GM12878 (cell line): ENCODE data around the gene NPW.

ENCODE experiments used
- PAX5 ChIP-seq: IDR thresholded peaks from 2 replicates; pipeline ENCODE4 v1.6.1; 2011; ENCODE audit warnings: low read depth, low read length, borderline replicate concordance
- POLR2A ChIP-seq: IDR thresholded peaks from 2 replicates; pipeline ENCODE4 v1.6.1; 2011; ENCODE audit warnings: low read depth, mild to moderate bottlenecking, low read length
- RAD21 ChIP-seq: IDR thresholded peaks from 2 replicates; pipeline ENCODE4 v1.6.1; 2011; ENCODE audit warnings: mild to moderate bottlenecking, low read depth, low read length, moderate library complexity; ENCODE audit not compliant: insufficient read depth

GRCh38 chr16:2053211-2053610 is 33.6 kb downstream of the NPW start:
- no peak for TF ChIP-seq PAX5
- TF ChIP-seq RAD21 = no peak
- no peak for TF ChIP-seq POLR2A
